Measurements from ENCODE around the gene CSNK2A1.

Gene CSNK2A1

DNA sequence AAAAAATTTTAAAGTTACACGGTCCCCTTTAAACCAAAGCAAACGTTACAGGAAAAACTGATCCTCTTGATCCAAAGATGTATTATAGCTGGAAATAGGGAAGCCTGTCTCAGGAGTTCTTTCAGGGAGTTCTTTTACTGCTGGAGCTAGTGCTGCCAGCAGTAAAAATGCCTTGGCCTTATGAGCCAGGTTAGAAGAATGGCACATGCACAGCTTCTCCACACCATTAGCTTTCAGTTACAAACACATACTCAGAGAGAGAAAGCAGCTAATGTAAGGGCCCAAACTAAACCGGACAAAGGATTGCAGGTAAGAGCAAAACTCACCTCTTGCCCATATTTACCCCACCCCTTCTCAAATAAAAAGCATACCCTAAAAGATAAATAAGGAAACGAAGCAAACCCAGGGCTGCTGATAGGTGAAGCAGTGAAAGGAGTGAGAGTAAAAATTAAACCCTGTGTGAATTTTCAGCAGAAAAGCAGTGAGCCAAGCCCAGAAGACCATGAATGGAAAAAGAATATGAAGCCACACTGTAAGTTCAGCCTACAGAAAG is 100.3 kb downstream of the CSNK2A1 start:
- no peak overlapping the region for H3K4me3 ChIP-seq (ENCODE audit: low read depth in 1 of 2, low read length in 1 of 2)
- no peaks in the 10 kb centered on the region for H3K27me3 ChIP-seq
- H3K9me3 ChIP-seq = no peaks in the 10 kb centered on the region
- peaks cover 23 to 25% of the 10 kb centered on the region in 2 experiments for H3K4me1 ChIP-seq (ENCODE audit: control insufficient read depth in 1 of 2, insufficient read depth in 1 of 2, low read depth in 1 of 2, low read length in 1 of 2)
- H3K27ac ChIP-seq = no peak overlapping the region
- peaks cover 64% of the 10 kb centered on the region for H3K36me3 ChIP-seq
- TF ChIP-seq CTCF (IDR thresholded peaks at IDR 0.05) = no peak

- Histone ChIP-seq H3K27ac (no peak overlapping the region), H3K4me3 (ENCODE audit: low read depth in 1 of 2, low read length in 1 of 2) (no peak overlapping the region), H3K9me3 (no peaks in the 10 kb centered on the region), H3K27me3 (no peaks in the 10 kb centered on the region), H3K4me1 (ENCODE audit: control insufficient read depth in 1 of 2, insufficient read depth in 1 of 2, low read depth in 1 of 2, low read length in 1 of 2) (peaks cover 31 to 32% of the 10 kb centered on the region in 2 experiments), H3K36me3 (peaks cover 64% of the 10 kb centered on the region)
- TF ChIP-seq CTCF (IDR thresholded peaks at IDR 0.05) = no peak
These were observed 103.0 kb downstream of the CSNK2A1 start for GRCh38 chr20:440636-441035.

- Histone ChIP-seq H3K27me3 (no peaks in the 10 kb centered on the region), H3K27ac (peak overlapping the region; percentile 83), H3K4me3 (ENCODE audit: low read depth in 1 of 2, low read length in 1 of 2) (no peak overlapping the region), H3K36me3 (peaks cover 67% of the 10 kb centered on the region), H3K9me3 (no peaks in the 10 kb centered on the region), H3K4me1 (ENCODE audit: control insufficient read depth in 1 of 2, insufficient read depth in 1 of 2, low read depth in 1 of 2, low read length in 1 of 2) (peaks cover 30 to 32% of the 10 kb centered on the region in 2 experiments)
- no peak for TF ChIP-seq CTCF (IDR thresholded peaks at IDR 0.05)
These were observed 103.4 kb downstream of the CSNK2A1 start for GRCh38 chr20:440148-440547.

- no peaks in the 10 kb centered on the region for H3K27me3 ChIP-seq
- peak overlapping the region; percentile 83 for H3K27ac ChIP-seq
- no peak for TF ChIP-seq CTCF (IDR thresholded peaks at IDR 0.05)
- H3K4me3 ChIP-seq (ENCODE audit: low read depth in 1 of 2, low read length in 1 of 2) = peak overlapping the region; percentile 54 to 59
- H3K36me3 ChIP-seq = peaks cover 63% of the 10 kb centered on the region
- H3K9me3 ChIP-seq = no peaks in the 10 kb centered on the region
- H3K4me1 ChIP-seq (ENCODE audit: control insufficient read depth in 1 of 2, insufficient read depth in 1 of 2, low read depth in 1 of 2, low read length in 1 of 2) = peaks cover 30 to 32% of the 10 kb centered on the region in 2 experiments
These were observed 104.8 kb downstream of the CSNK2A1 start for GRCh38 chr20:438571-439469.

DNA sequence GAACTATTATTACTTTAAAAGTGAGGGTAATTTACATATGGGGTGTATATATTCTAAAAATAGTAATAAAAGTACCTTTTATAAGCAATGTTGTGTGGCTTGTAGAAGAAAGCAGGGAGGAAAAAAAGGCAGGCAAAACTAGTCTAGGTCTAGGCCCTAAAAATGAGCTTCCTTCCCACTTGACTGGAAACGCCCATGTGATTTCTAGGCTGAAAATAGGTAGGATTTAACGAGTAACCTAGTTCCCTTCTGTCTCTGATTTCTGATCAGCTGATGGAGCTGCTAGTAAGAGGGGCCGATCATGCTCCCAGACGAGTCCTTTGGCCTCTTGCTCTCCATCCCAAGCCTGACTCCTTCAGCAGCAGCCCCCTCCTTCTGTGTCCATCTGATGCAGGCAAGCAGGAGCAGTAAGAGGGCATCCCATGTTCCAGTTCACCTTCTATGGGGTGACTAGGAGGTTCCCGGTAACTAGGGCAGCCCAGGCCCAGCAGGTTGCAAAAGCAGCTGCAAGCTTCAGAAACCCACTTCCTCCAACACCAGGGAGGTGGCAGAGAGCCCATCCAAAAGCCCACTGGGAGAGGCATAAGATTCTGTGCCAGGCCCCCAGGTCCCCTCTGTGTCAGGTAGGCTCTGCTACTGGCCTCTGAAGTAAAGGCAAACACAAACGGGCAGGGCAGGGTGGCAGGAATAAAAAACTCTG is 105.7 kb downstream of the CSNK2A1 start:
- peak overlapping the region; percentile 83 for H3K27ac ChIP-seq
- H3K27me3 ChIP-seq = no peaks in the 10 kb centered on the region
- TF ChIP-seq CTCF (IDR thresholded peaks at IDR 0.05) = no peak
- peak overlapping the region; percentile 54 to 59 for H3K4me3 ChIP-seq (ENCODE audit: low read depth in 1 of 2, low read length in 1 of 2)
- H3K36me3 ChIP-seq = peaks cover 66% of the 10 kb centered on the region
- H3K9me3 ChIP-seq = no peaks in the 10 kb centered on the region
- peaks cover 32 to 36% of the 10 kb centered on the region in 2 experiments for H3K4me1 ChIP-seq (ENCODE audit: control insufficient read depth in 1 of 2, insufficient read depth in 1 of 2, low read depth in 1 of 2, low read length in 1 of 2)

Measured in neutrophil (primary cell).